Measurements from ENCODE around the gene PROSER3. TPM values are rescaled to one million over a fixed set of nuclear protein-coding genes. Genes with fewer than 3 reads are reported as not detected.

The PROSER3 gene
- total and polyA plus RNA-seq, 12 donors, result 5.5 to 14.7 (median 9.2) TPM

DNA sequence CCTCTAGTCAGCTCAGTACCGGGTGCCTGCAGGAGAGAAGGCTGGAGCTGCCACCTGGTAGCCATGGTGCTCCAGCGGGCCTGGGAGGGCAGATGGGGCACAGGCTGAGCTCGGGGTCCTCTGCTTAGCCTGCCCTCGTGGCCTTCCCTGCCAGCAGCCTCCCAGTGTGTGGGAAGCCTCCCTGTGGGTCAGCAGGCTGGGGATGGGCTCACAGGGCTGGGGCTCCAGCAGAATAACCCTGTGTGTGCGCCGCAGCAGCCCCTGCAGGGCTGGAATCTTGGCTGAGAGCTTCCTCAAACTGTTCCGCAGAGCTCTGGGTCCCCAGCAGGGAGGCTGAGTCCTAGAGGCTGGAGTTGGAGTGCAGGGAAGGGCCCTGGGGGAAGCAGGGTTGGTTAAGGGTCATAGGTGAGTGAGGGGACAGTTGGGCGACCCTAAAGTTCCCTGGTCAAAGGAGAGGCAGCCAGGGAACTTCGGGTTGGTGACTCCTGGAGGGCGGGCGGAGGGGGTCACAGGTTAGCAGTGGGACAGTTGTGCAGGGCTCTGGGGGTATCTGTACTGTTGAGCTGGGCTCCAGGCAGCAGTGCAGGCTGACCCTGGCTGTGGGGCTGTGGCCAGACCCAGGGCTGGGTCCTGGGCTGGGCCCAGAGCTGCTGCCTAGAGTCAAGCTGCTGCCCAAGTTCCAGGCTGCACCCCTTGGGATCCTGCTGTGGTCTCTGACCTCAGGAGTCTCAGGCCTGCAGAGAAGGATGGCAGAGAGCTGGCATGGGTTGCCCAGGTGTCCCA lies 31.4 kb downstream of the PROSER3 start:
- Histone ChIP-seq H3K4me1 (no peaks in the 10 kb centered on the region), H3K4me3 (no peak overlapping the region), H3K27ac (no peak overlapping the region), H3K36me3 (peaks cover 0 to 10% (median 0%) of the 10 kb centered on the region in 9 donors), H3K9me3 (no peaks in the 10 kb centered on the region), H3K27me3 (no peaks in the 10 kb centered on the region)
- TF ChIP-seq, protein P1, sequence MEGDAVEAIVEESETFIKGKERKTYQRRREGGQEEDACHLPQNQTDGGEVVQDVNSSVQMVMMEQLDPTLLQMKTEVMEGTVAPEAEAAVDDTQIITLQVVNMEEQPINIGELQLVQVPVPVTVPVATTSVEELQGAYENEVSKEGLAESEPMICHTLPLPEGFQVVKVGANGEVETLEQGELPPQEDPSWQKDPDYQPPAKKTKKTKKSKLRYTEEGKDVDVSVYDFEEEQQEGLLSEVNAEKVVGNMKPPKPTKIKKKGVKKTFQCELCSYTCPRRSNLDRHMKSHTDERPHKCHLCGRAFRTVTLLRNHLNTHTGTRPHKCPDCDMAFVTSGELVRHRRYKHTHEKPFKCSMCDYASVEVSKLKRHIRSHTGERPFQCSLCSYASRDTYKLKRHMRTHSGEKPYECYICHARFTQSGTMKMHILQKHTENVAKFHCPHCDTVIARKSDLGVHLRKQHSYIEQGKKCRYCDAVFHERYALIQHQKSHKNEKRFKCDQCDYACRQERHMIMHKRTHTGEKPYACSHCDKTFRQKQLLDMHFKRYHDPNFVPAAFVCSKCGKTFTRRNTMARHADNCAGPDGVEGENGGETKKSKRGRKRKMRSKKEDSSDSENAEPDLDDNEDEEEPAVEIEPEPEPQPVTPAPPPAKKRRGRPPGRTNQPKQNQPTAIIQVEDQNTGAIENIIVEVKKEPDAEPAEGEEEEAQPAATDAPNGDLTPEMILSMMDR (IDR thresholded peaks at IDR 0.05), result no peak
- 87 to 90% methylated on average over 11 of the region's 11 CpGs for WGBS, 2 donors
- DNase-seq, result no peak
- no peak for ATAC-seq
- intact Hi-C loops (cut with DNase I), result no loop called here

DNA sequence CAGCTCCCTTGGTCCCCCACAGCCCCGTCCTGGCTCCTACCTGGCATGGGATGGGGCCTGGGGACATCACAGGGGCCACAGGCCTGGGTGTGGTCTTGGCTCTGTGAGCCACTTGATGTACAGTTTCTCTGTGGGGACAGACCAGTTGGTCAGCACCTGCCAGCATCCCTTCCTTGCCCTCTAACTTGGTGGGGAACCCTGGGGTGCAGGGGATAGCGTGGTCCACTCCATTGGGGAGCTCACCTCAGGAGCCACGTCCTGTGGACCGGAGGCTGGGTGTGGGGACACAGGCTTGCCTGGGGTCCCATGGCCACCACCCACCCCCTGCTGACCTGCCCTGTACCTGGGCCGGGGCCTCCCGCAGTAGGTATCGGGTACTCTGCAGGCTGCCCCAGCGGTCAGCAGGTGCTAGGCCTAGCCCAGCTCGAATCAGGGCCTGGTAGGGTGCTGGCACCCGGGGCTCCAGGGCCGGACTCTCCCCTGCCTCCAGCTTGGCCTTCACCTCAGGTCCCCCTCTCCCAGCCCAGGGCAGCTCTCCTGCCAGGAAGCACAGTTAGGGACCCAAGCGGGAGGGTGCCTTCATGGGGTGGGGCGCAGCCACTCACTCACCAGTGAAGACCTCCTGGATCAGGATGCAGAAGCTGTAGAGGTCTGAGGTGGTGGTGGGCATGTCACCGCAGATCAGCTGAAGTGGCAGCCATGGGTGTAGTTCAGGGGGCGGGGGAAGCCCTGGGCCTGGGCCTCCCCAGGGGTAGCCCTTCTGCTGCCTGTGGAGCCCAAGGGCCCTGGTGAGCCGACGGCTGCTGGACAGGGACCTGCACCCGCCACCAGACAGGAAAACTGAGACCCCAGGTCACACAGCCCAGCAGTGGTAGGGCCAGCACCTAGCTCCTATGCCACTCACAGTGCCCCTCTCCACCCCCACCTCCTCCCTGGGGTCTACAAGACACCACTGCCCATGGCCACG lies 32.3 kb downstream of the PROSER3 start:
- H3K27me3 ChIP-seq, result peaks cover 0 to 6% (median 0%) of the 10 kb centered on the region in 7 donors
- WGBS, 2 donors, result 86 to 88% methylated on average over 19 of the region's 19 CpGs
- peaks cover 0 to 8% (median 0%) of the 10 kb centered on the region in 9 donors for H3K36me3 ChIP-seq
- intact Hi-C loops (cut with DNase I), result no loop called here
- H3K9me3 ChIP-seq, result no peaks in the 10 kb centered on the region
- no peak for DNase-seq
- no peak for ATAC-seq
- TF ChIP-seq, protein P1 (IDR thresholded peaks at IDR 0.05), result no peak
- no peaks in the 10 kb centered on the region for H3K4me1 ChIP-seq
- H3K27ac ChIP-seq, result no peak overlapping the region
- H3K4me3 ChIP-seq, result no peak overlapping the region

DNA sequence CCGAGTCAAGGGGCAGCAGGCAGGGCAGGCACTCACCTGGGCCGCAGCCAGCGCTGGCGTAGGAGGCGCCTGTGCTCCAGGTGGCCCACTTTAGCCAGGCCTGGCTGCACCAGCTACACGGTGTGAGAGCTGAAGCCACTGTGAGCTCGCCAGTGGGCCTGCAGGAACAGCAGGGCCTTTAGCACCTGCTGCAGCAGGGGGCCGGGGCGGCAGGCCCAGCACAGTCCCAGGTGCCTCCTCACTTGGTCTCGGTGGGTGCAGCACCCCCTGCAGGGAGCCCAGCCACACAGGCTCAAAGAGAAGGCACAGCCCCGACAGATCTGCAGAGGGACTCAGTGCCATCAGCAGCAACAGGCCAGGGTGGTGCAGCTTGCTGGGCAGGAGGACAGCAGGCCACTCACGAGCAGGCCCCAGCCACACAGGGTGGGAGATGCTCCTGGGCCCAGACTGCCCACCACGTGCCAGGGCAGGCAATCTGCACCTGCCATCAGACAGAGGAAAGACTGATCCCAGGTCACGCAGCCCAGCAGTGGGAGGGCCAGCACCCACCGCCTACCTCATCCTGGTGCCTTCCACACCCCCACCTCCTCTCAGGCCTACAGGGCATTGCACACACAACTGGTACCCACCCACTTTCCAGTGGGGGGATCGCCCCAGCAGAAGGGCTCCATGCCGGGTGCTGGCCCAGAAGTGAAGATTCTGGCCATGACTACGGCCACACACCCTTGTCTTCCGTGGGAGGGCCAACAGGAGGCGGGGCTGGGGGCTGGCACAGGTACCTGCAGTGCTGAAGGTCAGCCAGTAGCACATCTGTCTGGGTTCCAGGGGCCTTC lies 33.2 kb downstream of the PROSER3 start:
- no peaks in the 10 kb centered on the region for H3K4me1 ChIP-seq
- WGBS, 2 donors, result 58 to 63% methylated on average over 20 of the region's 20 CpGs
- ATAC-seq, result peak in 2 of 8 donors; percentile 15 to 41
- no peak overlapping the region for H3K4me3 ChIP-seq
- H3K9me3 ChIP-seq, result no peaks in the 10 kb centered on the region
- H3K36me3 ChIP-seq, result no peaks in the 10 kb centered on the region
- H3K27me3 ChIP-seq, result peaks cover 0 to 14% (median 7%) of the 10 kb centered on the region in 7 donors
- TF ChIP-seq, protein P1 (IDR thresholded peaks at IDR 0.05), result peak in 1 of 9 donors; percentile 19
- intact Hi-C loops (cut with DNase I), result no loop called here
- H3K27ac ChIP-seq, result no peak overlapping the region
- DNase-seq, result no peak
